ENCODE data around the gene HYPK. TPM values are rescaled to one million over a fixed set of nuclear protein-coding genes. Genes with fewer than 3 reads are reported as not detected.
A peak's percentile ranks its signal among the peaks of the same experiment; 100 is the strongest.

The HYPK gene
- total RNA-seq, result 10 to 100 TPM in 1 of 2 donors, 1 to 10 TPM in 1; 5.0 to 25.7 TPM

GRCh38 chr15:43800286-43801141 is at the start of gene HYPK:
Gene HYPK (plus strand): TSS chr15:43800599. CDS start chr15:43800623, 24 bp downstream.
- H3K4me3 ChIP-seq, result peak within 1 kb of the TSS; percentile 89
- peaks cover 6% of the 10 kb centered on the region for H3K36me3 ChIP-seq
- peak; percentile 96 for DNase-seq
- H3K9me3 ChIP-seq, result no peaks in the 10 kb centered on the region
- no peak for TF ChIP-seq CTCF (IDR thresholded peaks at IDR 0.05)
- peak within 1 kb of the TSS; percentile 84 to 99 for H3K9ac ChIP-seq (ENCODE audit: low read depth in 2 of 2, low read length in 2 of 2)
- peak within 1 kb of the TSS; percentile 90 for H3K27ac ChIP-seq
- H3K4me1 ChIP-seq, result peaks cover 19% of the 10 kb centered on the region
- intact Hi-C loops (cut with DNase I), result no loop called here
- no peaks in the 10 kb centered on the region for H3K27me3 ChIP-seq

- H3K4me1 ChIP-seq, result peaks cover 7% of the 10 kb centered on the region
- no peak for TF ChIP-seq CTCF (IDR thresholded peaks at IDR 0.05)
- no peak for DNase-seq
- no peak overlapping the region for H3K4me3 ChIP-seq
- peaks cover 11% of the 10 kb centered on the region for H3K36me3 ChIP-seq
- no peaks in the 10 kb centered on the region for H3K27me3 ChIP-seq
- no peaks in the 10 kb centered on the region for H3K9me3 ChIP-seq
- no peak overlapping the region for H3K27ac ChIP-seq
- intact Hi-C loops (cut with DNase I), result no loop called here
- H3K9ac ChIP-seq (ENCODE audit: low read depth in 2 of 2, low read length in 2 of 2), result no peak overlapping the region
Observed at GRCh38 chr15:43751885-43752284, 48.5 kb upstream of the HYPK start.

GRCh38 chr15:43762824-43763223 is 37.6 kb upstream of the HYPK start:
- DNase-seq, result no peak
- Histone ChIP-seq H3K4me1 (no peaks in the 10 kb centered on the region), H3K9me3 (no peaks in the 10 kb centered on the region), H3K9ac (ENCODE audit: low read depth in 2 of 2, low read length in 2 of 2) (no peak overlapping the region), H3K27me3 (no peaks in the 10 kb centered on the region), H3K4me3 (no peak overlapping the region), H3K36me3 (peaks cover 17% of the 10 kb centered on the region), H3K27ac (no peak overlapping the region)
- no peak for TF ChIP-seq CTCF (IDR thresholded peaks at IDR 0.05)
- intact Hi-C loops (cut with DNase I), result no loop called here

GRCh38 chr15:43763819-43764446 is 36.5 kb upstream of the HYPK start:
- intact Hi-C loops (cut with DNase I), result no loop called here
- Histone ChIP-seq H3K4me1 (no peaks in the 10 kb centered on the region), H3K4me3 (no peak overlapping the region), H3K27ac (no peak overlapping the region), H3K9me3 (no peaks in the 10 kb centered on the region), H3K9ac (ENCODE audit: low read depth in 2 of 2, low read length in 2 of 2) (no peak overlapping the region), H3K27me3 (no peaks in the 10 kb centered on the region), H3K36me3 (peaks cover 20% of the 10 kb centered on the region)
- no peak for DNase-seq
- TF ChIP-seq CTCF (IDR thresholded peaks at IDR 0.05), result no peak

- H3K4me1 ChIP-seq, result no peaks in the 10 kb centered on the region
- H3K36me3 ChIP-seq, result peaks cover 23% of the 10 kb centered on the region
- no peak overlapping the region for H3K9ac ChIP-seq (ENCODE audit: low read depth in 2 of 2, low read length in 2 of 2)
- peak; percentile 63 for DNase-seq
- no peak overlapping the region for H3K27ac ChIP-seq
- peak; percentile 75 for TF ChIP-seq CTCF (IDR thresholded peaks at IDR 0.05)
- H3K27me3 ChIP-seq, result no peaks in the 10 kb centered on the region
- no peak overlapping the region for H3K4me3 ChIP-seq
- H3K9me3 ChIP-seq, result no peaks in the 10 kb centered on the region
- intact Hi-C loops (cut with DNase I), result no loop called here
Observed at GRCh38 chr15:43769584-43770228, 30.7 kb upstream of the HYPK start.
